HT1080 (cell line): Measurements from ENCODE around the gene DCHS2. TPM values are rescaled to one million over a fixed set of nuclear protein-coding genes. Genes with fewer than 3 reads are reported as not detected.
A peak's percentile ranks its signal among the peaks of the same experiment; 100 is the strongest.

Source experiments
- DNase-seq: peaks from one replicate; pipeline ENCODE4 v3.0.0-alpha.2; 2015; ENCODE audit warnings: low read depth
- total RNA-seq: library from RNA; depleted of rRNA; stranded (reverse); fragments of >200 nt; shearing (Covaris generic); gene quantifications from 2 replicates; pipeline ENCODE4 v1.2.3, GENCODE V29; 2014

Gene DCHS2
- total RNA-seq, 1 experiment from 2014 or later: not detected

DNA sequence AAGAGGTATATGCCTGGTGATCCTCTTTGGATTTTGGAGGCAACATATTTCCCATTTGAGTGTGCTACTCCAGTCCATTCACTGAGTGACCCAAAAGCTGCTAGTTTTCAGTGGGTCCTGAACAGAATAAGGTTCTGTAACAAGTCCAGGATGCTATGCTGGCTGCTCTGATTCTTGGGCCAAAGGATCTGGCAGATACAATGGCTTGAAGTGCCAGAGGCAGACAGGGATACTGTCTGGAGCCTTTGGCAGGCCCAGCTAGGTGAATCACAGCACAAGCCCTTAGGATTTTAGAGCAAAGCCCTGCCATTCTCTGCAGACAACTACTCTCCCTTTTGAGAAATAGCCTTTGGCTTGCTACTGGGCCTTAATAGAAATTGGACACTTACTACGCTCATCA is 40.6 kb downstream of the DCHS2 start:
- DNase-seq: no peak

DNA sequence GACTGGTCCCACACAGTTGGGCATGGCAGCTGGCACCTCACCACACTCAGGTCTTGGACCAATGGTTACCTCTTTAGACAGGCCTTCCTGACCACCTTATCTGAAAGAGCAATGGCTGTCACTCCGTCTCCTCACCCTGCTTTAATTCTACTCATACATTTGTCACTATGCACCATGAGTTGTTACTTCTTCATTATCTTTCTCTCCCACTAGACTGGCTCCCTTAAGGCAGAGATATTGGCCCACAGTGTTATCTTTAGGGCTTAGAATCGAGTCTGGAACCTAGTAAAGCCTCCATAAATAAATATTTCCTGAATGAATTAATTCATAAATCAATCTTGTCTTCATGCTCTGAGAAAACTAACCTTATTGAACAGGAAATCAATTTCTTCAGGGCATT is 46.6 kb downstream of the DCHS2 start:
- no peak for DNase-seq

DNA sequence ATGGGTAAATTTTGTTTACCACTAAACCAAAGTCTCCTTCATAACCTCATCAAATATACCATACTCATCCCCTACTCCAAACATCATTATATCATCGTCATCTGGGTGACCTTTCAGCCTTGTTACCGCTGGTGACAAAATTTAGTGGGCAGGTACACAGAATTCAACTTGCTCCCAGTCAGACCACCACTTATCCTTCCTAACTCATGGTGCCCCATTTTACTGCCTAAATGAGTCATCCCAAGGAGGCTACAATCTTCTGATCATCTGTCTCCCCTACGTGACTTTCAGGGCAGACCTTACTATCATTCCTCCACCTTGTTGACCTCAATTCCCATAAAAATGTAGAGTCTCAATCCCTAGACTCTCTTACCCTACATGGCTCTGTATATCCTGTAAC is 49.6 kb downstream of the DCHS2 start:
- DNase-seq: no peak

GRCh38 chr4:154441124-154441523 is 50.5 kb downstream of the DCHS2 start:
- DNase-seq: no peak

GRCh38 chr4:154439224-154439623 is 52.4 kb downstream of the DCHS2 start:
- no peak for DNase-seq

DNA sequence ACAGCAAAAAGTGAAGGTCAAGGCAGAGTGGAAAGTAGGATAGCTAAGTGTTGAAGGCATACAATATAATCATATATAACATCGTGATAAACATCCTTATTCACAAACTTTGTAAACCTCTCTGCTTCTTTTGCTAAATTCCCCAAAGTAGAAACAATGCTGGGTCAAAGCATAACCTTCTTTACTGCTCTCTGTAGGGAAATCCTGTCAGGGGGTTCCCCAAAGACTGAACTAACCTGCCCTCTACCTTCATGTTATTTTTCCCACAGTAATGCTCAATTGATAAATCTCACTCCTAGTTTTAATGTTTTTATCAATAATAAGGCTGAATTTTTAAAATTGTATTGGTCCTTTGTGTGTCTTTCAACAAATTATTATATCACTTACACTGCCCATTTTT is 55.7 kb downstream of the DCHS2 start:
- DNase-seq: no peak

GRCh38 chr4:154433543-154433942 is 58.1 kb downstream of the DCHS2 start:
- no peak for DNase-seq

GRCh38 chr4:154429176-154429575 is 62.4 kb downstream of the DCHS2 start:
- no peak for DNase-seq

DNA sequence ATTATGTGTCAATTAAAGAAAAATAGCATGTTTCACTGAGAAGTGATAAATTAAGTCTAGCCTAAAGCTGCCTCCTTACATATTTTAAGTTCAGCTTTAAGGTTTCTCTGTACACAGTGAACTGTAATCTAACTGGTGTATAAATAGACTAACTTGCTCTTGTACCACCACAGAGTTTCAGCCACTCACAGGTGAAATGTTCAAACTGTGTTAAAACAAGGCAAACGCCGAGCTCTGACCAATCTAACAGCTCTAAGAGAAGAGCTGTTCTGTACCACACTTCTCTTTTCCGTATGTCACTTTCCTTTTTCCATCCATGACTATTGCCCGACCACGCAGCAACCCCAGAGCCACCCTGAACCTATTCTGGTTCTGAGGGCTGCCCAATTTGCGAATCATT is 64.5 kb downstream of the DCHS2 start:
- no peak for DNase-seq

DNA sequence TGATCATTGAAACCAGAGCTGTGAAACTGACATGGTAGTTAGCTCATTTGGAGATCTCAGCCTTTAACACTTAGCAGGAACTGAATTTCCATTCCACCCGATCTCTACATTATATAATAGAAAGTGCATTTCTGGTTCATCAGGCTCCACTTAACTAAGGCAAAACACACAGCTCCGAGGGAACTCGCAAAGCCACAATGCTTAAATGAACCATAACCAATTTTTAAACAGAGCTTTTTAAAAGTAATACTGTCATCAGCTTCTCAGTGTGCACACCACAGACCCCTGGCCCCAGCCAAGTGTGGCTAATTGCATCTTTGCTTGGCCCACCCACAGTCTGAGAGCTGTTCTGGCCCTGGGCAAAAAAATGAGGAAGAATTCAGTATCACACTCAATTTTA is 66.1 kb downstream of the DCHS2 start:
- no peak for DNase-seq

- no peak for DNase-seq
Observed at GRCh38 chr4:154424810-154425484, 66.7 kb downstream of the DCHS2 start.

DNA sequence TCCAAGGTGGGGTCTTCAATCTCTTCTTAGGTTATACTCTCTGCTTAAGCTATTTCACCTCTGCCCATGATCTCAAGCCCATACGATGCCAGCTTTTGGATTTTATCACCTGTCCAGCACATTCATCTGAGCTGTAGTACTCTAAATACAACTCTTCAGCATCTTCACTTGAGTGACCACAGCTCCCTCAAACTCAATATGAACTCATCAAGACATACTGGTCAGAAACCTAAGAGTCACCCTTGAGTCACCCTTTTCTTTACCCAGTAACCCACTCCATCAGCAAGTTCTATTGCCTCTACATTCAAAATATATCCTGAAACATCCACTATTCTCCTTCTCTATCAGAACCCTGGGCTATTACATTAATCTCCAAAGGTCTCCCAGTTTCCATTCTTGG is 69.4 kb downstream of the DCHS2 start:
- no peak for DNase-seq

- DNase-seq: no peak
Observed at GRCh38 chr4:154421618-154422017, 70.0 kb downstream of the DCHS2 start.

DNA sequence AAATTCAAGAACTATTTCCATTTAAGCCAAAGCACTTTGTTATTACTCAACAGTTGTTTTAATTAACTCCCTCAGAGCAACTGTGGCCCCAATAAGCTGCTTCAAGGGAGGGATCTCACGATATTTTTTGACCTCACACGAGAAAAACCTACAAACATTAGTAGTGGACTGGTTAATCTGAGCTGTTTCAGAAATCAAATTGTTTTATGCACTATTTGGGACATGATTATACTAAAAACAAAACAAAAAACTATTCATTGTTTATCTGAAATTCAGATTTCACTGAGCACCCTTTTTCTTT is 74.3 kb downstream of the DCHS2 start:
- DNase-seq: no peak

DNA sequence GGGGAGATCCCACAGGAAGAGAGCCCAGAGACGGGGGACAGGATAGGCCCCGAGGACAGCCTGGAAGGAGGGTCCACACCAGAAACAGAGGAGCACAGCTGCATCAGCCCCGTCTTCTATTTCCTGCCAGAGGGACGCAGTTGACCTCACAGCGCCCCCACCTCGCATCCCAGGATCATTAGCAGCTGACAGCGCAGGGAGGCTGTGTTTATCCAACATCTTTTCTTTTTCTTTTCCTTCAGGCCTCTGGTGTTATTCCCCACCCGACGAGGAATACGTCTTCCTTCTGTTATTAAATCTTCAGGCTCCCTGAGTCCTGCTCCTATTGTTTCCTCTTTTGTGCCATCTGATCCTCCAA is 75.4 kb downstream of the DCHS2 start:
- DNase-seq: no peak

GRCh38 chr4:154415313-154415712 is 76.3 kb downstream of the DCHS2 start:
- no peak for DNase-seq

GRCh38 chr4:154414796-154415195 is 76.8 kb downstream of the DCHS2 start:
- DNase-seq: no peak

DNA sequence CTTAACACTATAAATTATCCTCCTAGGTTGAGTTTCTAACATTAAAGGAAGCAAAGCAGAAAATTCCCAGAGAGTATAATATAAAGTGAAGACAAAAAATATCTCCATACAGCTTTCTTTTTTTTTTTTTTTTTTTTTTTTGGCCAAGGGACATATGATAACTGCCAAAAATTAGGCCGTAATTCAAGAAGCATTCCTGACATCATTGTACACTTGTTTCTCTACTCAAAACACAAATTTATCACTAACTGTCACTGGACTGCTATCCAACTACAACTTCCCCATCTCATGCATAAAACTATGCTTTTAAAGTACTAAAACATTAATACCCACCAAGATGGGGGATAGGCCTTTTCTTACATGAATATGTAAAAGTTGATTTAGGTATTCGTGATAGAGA is 77.2 kb downstream of the DCHS2 start:
- DNase-seq: no peak

GRCh38 chr4:154407443-154407842 is 84.2 kb downstream of the DCHS2 start:
- DNase-seq: no peak

DNA sequence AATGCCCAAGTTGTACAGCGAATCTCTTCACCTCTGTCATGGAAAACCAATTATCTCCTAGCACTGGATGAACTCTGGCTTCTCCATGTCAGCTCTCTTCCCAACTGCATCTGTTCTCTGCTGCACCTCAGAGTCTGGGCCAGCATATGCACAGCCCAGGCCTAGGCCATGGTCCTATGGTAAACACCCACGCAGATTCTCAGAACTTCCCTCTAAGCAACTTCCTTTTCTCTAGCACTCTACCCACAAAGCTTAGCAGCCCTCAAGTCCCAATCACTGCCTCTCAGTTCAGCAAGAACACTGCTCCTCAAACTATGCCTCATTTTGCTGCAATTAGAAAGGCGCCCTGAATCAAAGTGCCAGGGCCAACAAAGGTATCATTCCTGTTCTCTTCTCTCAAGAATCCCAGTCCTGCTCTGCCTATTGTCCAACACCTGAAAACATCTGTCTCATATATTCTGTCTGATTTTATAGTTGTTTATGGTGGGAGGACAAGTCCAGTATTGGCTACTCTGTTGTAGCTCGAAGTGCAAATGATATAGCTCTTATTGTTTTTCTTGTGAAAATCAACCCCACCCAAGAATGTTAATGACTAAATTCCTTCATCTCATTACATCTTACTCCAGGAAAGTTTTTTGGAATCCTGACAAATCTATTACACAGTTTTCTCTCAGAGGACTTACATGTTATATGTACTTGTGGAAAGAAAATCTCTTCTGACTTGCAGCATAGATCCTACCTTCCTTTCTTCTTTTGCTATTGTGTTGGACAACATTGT is 85.4 kb downstream of the DCHS2 start:
- no peak for DNase-seq

- DNase-seq: peak; percentile 59
Observed at GRCh38 chr4:154399259-154399974, 92.2 kb downstream of the DCHS2 start.

DNA sequence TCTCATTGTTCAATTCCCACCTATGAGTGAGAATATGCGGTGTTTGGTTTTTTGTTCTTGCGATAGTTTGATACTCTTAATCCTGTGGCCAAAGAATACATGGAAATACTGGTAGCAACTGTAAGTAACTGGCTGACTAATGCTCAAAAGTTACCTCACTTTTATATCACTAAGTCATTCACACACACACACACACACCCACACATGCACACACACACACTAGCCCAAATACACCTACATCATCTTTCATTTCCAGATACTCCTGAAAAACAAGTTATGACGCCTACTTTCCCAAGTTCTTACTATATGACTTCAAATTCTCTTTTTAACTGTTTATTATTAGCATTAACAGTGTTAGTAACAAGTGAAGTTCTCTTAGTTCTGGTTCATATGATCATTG is 101.3 kb downstream of the DCHS2 start:
- DNase-seq: no peak

DNA sequence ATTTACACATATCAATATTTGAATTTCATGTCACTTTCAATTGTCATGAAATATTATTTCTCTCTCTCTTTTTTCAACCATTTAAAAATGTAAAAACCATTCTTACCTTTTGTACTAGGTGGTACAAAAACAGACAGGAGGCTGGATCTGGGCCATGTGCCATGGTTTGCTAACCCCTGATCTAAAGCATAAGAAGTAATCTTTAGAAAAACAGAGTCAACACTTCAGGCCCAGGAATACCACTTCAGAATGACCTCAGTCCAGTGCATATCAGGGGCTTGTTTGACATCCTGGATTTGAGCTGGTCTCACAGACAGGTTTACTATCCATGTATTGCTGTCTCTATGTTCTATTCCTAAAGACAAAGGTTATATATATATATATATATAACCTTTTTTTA is 102.5 kb downstream of the DCHS2 start:
- no peak for DNase-seq
